Measurements from ENCODE around the gene MNX1. TPM values are rescaled to one million over a fixed set of nuclear protein-coding genes. Genes with fewer than 3 reads are reported as not detected.

Gene MNX1
- polyA plus RNA-seq, 1 experiment = not detected

- Histone ChIP-seq H3K27ac (ENCODE audit: low read depth, low read length) (no peak overlapping the region), H3K9me3 (ENCODE audit: control insufficient read depth, insufficient read depth, low read length) (peaks cover 11% of the 10 kb centered on the region), H3K27me3 (ENCODE audit: control insufficient read depth, insufficient read depth, low read length) (peaks cover 82% of the 10 kb centered on the region), H3K4me3 (ENCODE audit: low read depth, low read length) (no peak overlapping the region)
- ChIA-PET CTCF (no interaction called here), POLR2A (no interaction called here)
- DNase-seq (ENCODE audit: low read depth, low spot score) = no peak
- TF ChIP-seq, protein P1, sequence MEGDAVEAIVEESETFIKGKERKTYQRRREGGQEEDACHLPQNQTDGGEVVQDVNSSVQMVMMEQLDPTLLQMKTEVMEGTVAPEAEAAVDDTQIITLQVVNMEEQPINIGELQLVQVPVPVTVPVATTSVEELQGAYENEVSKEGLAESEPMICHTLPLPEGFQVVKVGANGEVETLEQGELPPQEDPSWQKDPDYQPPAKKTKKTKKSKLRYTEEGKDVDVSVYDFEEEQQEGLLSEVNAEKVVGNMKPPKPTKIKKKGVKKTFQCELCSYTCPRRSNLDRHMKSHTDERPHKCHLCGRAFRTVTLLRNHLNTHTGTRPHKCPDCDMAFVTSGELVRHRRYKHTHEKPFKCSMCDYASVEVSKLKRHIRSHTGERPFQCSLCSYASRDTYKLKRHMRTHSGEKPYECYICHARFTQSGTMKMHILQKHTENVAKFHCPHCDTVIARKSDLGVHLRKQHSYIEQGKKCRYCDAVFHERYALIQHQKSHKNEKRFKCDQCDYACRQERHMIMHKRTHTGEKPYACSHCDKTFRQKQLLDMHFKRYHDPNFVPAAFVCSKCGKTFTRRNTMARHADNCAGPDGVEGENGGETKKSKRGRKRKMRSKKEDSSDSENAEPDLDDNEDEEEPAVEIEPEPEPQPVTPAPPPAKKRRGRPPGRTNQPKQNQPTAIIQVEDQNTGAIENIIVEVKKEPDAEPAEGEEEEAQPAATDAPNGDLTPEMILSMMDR (IDR thresholded peaks at IDR 0.05; ENCODE audit: low read depth, low read length) = no peak
Observed at GRCh38 chr7:157009170-157009777, 1.2 kb downstream of the MNX1 start.

DNA sequence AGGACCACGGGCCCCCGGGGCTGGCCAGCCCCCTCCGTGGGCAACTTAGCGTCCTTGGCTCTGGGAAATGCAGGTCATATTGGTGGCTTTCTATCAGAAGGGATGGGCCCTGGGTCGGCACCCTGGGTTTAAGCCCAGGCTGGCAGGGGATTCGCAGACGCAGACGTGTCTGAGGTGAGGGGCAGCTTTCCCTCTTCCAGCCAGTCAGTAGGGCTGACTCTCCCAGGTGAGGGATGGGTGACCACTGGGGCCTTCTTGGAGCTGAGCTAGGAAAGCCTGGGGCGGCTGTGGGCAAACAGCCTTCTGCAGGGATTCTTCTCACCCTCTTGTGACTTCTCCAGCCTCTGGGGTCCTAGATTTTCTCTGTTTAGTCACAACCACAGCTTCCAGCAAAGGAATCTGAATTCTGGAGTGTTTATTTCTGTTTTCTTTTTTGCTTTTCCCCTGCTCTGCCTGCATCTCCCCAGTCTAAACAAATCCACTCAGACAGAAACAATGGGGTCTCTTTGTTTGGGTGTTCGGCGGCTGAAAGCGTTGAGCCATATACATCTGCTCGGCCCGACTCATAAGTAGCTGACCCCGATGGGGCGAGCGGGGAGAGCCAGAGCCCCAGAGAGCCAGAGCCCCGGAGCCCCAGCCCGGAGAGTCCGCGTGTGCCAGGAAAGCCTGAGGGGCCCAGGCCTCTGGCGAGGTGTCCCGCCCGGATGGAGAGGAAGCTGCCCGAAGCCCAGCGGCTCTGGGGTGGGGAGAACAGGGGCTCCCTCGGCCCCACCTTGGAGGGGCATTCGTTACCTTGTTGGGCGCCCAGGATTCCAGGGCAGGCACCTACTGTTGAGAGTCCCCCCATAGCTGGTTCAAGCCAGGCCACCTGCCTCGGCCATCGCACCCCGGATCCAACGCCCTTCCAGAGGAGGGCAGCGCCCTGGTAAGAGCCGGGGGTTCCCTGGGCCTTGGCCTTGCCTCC lies 2.0 kb downstream of the MNX1 start:
- ChIA-PET CTCF (no interaction called here), POLR2A (no interaction called here)
- H3K27ac ChIP-seq (ENCODE audit: low read depth, low read length) = no peak overlapping the region
- no peak for DNase-seq (ENCODE audit: low read depth, low spot score)
- TF ChIP-seq, protein P1 (IDR thresholded peaks at IDR 0.05; ENCODE audit: low read depth, low read length) = no peak
- H3K4me3 ChIP-seq (ENCODE audit: low read depth, low read length) = no peak overlapping the region
- peaks cover 13% of the 10 kb centered on the region for H3K9me3 ChIP-seq (ENCODE audit: control insufficient read depth, insufficient read depth, low read length)
- peaks cover 81% of the 10 kb centered on the region for H3K27me3 ChIP-seq (ENCODE audit: control insufficient read depth, insufficient read depth, low read length)

- Histone ChIP-seq H3K9me3 (ENCODE audit: control insufficient read depth, insufficient read depth, low read length) (peaks cover 13% of the 10 kb centered on the region), H3K4me3 (ENCODE audit: low read depth, low read length) (no peak overlapping the region), H3K27ac (ENCODE audit: low read depth, low read length) (no peak overlapping the region), H3K27me3 (ENCODE audit: control insufficient read depth, insufficient read depth, low read length) (peaks cover 79% of the 10 kb centered on the region)
- DNase-seq (ENCODE audit: low read depth, low spot score) = no peak
- ChIA-PET CTCF (no interaction called here), POLR2A (no interaction called here)
- TF ChIP-seq, protein P1 (IDR thresholded peaks at IDR 0.05; ENCODE audit: low read depth, low read length) = no peak
Observed at GRCh38 chr7:157007470-157008066, 2.9 kb downstream of the MNX1 start.

DNA sequence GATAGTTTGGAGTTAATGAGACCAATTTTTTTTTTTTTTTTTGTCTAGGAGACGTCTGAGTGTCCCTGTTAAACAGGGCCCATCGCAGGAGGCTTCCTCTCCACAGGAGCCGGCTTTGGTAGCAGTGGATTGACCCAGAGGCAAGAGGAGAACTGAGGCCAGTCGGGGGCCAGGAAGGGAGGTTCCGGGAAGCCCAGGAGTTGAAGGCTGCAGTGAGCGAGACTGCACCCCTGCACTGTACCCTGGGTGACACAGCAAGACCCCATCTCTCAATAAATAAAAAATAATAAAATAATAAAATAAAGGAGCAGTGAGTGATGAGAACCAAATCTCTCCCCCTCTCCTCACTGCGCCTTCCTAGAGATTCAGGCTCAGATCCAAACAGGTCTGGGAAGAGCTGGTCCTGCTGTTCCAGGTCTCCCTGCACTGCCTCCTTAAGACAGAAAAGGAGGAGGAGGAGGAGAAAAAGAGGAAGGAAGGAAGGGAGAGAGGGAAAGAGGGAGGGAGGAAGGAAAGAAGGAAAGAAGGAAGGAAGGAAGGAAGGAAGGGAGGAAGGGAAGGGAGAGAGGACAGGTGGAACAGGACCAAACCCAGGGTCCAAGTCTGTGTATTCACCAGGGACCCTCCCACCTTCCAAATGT lies 3.5 kb downstream of the MNX1 start:
- DNase-seq (ENCODE audit: low read depth, low spot score) = no peak
- peaks cover 79% of the 10 kb centered on the region for H3K27me3 ChIP-seq (ENCODE audit: control insufficient read depth, insufficient read depth, low read length)
- POLR2A ChIA-PET = no interaction called here
- TF ChIP-seq, protein P1 (IDR thresholded peaks at IDR 0.05; ENCODE audit: low read depth, low read length) = no peak
- no peak overlapping the region for H3K4me3 ChIP-seq (ENCODE audit: low read depth, low read length)
- CTCF ChIA-PET = no interaction called here
- H3K9me3 ChIP-seq (ENCODE audit: control insufficient read depth, insufficient read depth, low read length) = peaks cover 13% of the 10 kb centered on the region
- H3K27ac ChIP-seq (ENCODE audit: low read depth, low read length) = no peak overlapping the region
